OCI-M2 (cell line): ENCODE results near the gene PTCRA.
"Not testable (repeated sequence)": the region's sequence is repeated elsewhere in the genome, so short reads cannot be mapped to it uniquely, and the experiment has no call there.

Experiments
- DNase-seq: peaks from one replicate; lab custom pipeline; 2025; ENCODE audit not compliant: unreplicated experiment; lab: John Stamatoyannopoulos, UW

The PTCRA gene, protein sequence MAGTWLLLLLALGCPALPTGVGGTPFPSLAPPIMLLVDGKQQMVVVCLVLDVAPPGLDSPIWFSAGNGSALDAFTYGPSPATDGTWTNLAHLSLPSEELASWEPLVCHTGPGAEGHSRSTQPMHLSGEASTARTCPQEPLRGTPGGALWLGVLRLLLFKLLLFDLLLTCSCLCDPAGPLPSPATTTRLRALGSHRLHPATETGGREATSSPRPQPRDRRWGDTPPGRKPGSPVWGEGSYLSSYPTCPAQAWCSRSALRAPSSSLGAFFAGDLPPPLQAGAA

DNA sequence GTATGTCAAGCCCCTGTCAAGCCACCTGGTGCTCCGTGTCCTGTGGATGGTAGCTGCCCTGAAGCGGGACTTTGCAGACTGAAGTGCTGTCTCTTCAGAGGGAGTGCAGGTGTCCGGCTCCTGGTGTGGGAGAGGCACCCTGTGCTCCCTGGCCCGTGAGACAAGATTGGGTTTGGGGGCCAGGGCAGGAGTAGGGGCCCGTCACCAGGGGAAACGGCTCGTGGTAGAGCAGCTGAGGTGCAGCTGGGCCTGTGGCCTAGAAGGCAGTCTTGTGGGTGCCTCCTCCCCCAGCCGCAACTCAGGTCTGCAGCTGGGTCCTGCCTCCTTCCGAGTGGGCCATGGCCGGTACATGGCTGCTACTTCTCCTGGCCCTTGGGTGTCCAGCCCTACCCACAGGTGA, at the start of gene PTCRA:
Gene PTCRA, plus strand, starts transcription at position 322 of the 400 bp plus-strand sequence. Its CDS starts 17 bp downstream, at position 339.
- no peak for DNase-seq

GRCh38 chr6:42870145-42870936, 45.5 kb upstream of the PTCRA start:
- DNase-seq = no peak

GRCh38 chr6:42871711-42872110, 44.1 kb upstream of the PTCRA start:
- no peak for DNase-seq

- DNase-seq = no peak
These were observed 42.5 kb upstream of the PTCRA start for GRCh38 chr6:42873313-42873712.

DNA sequence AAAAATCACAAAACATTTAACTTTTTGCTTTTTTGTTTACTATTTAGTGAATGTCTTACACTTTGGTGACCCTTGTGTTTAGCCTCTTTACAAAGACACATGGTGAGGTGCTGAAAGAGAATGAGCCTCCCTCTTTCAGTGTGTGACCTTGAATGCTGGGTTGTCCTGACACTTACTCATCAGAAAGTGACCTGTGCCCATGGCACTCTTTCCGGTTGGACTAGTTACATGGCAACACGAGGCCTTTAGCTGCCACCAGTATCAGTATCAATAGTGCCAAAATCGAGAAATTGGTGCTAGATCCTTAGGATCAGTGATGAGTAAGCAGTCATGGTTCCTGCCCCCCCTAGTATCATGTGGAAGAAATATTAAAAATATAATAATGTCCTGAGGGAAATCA, 38.2 kb upstream of the PTCRA start:
- no peak for DNase-seq

DNA sequence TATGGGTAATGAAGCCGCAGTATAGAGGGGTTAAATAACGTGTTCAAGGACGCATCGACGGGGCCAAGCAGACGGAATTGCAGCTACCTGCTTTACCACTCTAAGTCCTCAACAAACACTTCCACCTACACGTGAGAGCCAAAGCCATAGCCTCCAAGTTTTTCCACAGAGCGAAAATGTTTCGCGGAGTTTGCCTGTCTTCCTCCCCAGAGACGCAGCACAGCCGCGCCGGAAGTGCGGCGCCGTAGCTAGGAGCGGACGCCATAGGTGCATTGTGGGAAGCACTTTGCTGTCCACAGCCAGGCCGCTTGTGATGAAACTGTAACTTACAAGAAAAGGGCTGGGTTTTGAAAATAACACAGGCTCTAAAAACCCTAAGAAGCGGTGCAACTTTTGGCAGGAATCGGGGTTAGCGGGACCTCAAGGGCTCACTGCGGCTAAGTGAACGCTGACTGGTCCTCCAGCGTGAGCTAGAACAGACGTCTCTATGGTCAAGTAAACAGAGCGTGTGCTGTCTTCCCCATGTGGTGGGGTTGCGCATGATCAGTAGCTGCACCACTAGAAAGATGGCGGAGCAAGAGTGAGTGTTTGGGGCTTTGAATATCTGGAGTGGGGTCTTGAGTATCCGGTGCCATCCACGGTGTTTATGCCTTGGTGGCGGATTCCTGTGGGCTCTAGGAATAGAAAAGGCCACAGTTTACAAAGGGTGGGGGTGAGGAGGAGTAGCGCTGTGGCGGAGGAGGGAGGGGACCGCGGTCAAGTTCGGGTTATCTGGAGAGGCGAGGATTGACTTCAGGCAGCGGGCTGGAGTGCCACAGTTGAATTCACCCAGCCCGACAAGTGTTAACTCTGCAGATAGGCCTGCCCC, 36.2 kb upstream of the PTCRA start, which contains the start of gene RPL7L1:
Gene RPL7L1, plus strand, starts transcription at position 245 of the 868 bp plus-strand sequence. Its CDS starts 295 bp downstream, at position 540.
- peak; percentile 90 for DNase-seq

DNA sequence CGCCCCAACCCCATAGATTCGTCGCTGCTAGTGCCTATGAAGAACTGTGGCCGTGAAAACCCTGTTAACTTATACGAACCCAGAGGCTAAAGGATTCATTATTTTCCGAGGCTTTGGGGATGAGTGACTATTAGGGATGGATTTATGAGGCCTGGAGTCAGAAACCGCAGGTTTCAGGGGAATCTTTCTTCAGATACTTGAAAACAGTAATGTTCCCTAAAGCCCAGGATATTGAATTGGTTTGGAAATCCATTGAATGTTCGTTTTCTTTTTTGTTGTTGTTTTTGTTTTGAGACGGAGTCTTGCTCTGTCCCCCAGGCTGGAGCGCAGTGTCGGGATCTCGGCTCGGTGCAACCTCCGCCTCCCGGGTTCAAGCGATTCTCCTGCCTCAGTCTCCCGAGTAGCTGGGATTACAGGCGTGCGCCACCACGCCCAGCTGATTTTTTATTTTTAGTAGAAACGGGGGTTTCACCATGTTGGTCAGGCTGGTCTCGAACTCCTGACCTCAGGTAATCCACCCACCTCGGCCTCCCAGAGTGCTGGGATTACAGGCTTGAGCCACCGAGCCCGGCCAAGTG, 35.5 kb upstream of the PTCRA start:
- DNase-seq = not testable (repeated sequence)

DNA sequence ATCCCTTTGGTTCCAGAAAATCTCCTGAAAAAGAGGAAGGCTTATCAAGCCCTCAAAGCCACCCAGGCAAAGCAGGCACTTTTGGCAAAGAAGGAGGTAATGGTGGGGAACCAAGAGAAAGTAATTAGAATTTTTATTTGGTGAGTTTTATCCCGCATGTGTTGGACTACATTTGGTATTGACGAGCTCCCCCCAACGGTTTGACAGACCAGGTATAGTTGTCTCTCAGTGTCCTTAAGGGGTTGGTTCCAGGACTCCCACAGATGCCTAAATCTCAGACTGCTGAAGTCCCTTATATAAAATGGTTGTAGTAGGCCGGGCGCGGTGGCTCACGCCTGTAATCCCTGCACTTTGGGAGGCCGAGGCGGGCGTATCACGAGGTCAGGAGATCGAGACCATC, 35.0 kb upstream of the PTCRA start:
- DNase-seq = not testable (repeated sequence)

GRCh38 chr6:42885702-42886101, 30.2 kb upstream of the PTCRA start:
- DNase-seq = no peak

DNA sequence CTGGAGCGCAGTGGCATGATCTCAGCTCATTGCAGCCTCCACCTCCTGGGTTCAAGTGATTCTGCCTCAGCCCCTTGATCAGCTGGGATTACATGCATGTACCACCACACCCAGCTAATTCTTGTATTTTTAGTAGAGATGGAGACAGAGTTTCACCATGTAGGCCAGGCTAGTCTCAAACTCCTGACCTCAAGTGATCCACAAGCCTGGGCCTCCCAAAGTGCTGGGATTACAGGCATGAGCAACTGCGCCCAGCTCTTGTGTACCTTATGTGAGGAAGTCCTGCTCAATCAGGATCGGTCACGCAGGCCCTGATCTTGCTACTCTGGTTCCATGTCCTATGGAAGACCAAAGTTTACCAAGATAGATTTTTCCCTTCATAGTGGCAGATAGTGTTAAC, 27.7 kb upstream of the PTCRA start:
- not testable (repeated sequence) for DNase-seq

DNA sequence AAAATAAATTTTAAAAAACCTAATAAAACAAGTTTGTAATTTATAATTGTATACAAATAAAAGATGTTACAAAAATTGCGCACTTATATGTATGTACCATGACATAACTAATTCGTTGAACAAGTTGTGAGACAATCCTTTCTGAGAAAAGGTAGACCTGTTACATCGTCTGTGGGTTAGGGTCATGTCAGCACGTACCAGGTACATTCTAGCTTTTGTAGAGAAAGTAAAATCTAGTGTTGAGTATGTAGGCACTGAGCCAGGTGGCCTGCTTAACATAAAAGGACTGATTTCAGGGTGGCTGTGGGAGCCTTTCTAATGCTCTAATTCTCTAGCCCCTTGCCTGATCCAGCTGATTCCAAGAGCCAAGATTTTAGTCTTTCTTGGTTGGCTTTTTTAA, 26.0 kb upstream of the PTCRA start:
- no peak for DNase-seq

- no peak for DNase-seq
These were observed 25.3 kb upstream of the PTCRA start for GRCh38 chr6:42890311-42891198.

DNA sequence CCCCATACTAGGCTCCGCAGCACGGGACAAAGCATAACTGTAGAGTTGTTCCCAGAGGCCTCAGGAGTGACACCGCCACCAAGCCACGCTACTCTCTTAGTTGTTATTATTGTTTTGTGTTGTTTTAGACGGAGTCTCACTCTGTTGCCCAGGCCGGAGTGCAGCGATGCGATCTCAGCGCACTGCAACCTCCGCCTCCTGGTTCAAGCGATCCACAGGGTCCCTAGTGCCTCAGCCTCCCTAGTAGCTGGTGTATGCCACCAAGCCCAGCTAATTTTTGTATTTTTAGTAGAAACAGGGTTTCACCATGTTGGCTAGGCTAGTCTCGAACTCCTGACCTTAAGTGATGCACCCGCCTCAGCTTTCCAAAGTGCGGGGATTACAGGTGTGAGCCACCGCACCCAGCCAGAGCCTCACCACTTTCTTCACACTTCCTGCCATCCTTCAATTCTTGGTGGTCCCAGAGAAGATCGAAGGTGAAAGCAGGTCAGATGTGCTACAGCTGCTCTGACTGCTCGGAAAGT, 24.6 kb upstream of the PTCRA start:
- DNase-seq = no peak

DNA sequence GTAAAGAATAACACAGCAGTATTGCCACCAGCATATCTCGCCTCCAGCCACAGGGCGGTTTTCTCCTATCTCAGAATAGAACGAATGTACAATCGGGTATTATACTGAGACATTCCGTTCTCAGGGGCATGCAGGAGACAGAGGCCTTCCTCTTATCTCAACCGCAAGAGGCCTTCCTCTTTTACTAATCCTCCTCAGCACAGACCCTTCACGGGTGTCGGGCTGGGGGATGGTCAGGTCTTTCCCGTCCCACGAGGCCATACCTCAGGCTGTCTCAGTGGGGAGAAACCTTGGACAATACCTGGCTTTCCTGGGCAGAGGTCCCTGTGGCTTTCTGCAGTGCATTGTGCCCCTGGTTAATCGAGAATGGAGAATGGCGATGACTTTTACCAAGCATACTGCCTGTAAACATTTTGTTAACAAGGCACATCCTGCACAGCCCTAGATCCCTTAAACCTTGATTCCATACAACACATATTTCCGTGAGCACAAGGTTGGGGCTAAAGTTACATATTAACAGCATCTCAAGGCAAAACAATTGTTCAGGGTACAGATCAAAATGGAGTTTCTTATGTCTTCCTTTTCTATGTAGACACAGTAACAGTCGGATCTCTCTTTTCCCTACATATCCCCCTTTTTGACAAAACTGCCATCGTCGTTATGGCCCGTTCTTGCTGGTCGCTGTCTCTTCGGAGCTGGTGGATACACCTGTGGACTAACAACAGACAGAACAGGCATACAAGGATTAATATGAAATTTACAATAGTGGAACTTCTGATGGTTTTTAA, 21.6 kb upstream of the PTCRA start:
- peak; percentile 67 for DNase-seq

DNA sequence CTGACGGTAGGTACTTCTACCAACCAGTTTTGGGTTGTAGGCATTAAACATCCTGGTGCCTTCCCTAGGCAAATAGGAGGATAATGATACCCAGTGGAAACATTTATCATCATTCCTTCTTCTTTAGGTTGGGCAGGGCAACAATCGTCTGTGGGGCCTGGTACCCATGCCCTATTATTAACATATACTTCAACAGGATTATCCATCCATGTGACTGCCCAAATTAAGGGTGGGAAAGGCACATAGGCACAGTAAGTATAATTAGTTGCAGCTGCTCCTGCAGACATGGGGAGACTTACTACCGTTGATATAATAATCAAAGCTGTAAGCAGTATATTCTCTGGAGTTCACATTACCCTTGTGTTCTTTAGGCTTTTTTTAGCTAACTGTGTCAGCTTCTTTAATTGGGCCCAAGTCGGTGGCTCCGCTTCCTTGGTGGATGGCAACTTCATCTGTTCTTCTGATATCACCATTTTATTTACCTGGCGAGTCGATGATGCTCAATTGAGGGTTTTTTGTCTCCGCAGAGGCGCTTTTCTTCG, 19.6 kb upstream of the PTCRA start:
- no peak for DNase-seq

DNA sequence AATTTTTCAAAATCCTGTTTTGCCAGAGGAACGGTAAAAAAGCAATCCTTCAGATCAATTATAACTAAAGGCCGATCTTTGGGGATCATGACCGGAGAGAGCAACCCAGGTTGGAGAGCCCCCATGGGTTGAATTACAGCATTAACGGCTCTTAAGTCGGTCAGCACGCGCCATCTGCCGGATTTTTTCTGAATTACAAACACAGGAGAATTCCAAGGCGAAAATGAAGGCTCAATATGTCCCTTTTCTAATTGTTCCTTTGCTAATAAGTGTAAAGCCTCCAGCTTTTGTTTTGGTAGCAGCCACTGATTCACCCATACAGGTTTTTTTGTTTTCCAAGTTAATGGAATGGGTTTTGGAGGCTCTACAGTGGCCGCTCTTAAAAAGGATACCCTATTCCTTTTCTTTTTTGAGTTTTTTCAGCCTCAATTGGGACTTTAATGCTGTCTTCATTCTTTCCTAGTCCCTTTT, 16.9 kb upstream of the PTCRA start:
- DNase-seq = peak; percentile 82

- no peak for DNase-seq
These were observed 16.0 kb upstream of the PTCRA start for GRCh38 chr6:42899871-42900270.

DNA sequence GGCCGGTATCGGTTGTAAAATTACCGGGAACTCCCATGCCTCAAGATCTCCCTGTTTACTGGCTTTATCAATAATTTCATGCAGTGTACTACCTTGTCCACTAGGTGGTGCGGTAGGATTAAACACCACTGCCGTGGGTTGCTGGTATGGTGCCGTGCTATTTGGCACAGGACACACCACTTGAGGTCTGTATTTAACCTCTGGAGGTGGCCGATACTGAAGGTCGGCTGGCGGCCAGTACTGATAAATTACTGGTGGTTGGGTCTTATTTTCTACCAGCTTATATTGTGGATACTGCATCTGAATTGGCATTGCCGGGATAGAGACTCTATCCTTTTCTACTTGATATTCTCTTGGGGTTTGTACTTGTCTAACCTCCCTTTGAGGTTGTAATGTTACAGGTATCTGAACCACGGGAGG, 14.3 kb upstream of the PTCRA start:
- peak; percentile 74 for DNase-seq
